ENCODE measurements around the gene RAB27B. TPM values are rescaled to one million over a fixed set of nuclear protein-coding genes. Genes with fewer than 3 reads are reported as not detected.

Gene RAB27B
- total and polyA plus RNA-seq, 10 of the 15 experiments (the other 5 are each of a cell fraction or from before 2014, with no cell fraction given), result under 0.01 to 0.03 TPM; not detected in 8

DNA sequence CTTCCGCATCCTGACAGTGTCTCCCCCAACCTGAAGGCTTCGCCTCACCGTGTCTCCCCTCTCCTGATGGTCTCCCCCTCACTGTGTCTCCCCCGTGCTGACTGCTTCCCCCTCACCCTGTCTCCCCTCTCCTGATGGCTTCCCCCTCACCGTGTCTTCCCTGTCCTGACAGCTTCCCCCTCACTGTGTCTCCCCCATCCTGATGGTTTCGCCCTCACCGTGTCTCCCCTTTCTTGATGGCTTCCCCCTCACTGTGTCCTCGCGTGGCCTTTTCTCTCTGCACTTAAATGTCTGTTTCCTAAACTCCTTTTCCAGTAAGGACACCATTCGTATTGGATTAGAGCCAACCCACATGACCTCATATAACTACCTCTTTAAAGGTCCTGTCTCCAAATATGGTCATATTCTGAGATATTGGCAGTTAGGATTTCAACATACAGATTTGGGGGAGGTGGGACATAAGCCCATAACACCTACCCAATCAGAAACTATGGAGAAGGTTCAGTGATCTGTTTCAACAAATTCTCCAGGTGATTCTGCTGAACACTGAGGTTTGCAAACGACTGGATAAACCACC lies 47.9 kb upstream of the RAB27B start:
- Histone ChIP-seq H3K9me3 (replicated peaks; ENCODE audit: control insufficient read depth, insufficient read depth, low read length) (no peaks in the 10 kb centered on the region), H3K4me3 (no peak overlapping the region), H4K20me1 (ENCODE audit: control insufficient read depth, insufficient read depth) (no peaks in the 10 kb centered on the region), H3K4me1 (ENCODE audit: control insufficient read depth, insufficient read depth, low read length) (no peaks in the 10 kb centered on the region), H3K36me3 (ENCODE audit: control insufficient read depth in 2 of 2, insufficient read depth in 2 of 2, low read length in 1 of 2) (no peaks in the 10 kb centered on the region), H2AFZ (ENCODE audit: control insufficient read depth, low read depth, low read length) (no peak overlapping the region), H3K9ac (ENCODE audit: control insufficient read depth, insufficient read depth, low read length) (no peak overlapping the region), H3K27me3 (replicated peaks in 1 of 2; ENCODE audit: control insufficient read depth in 2 of 2, insufficient read depth in 2 of 2, low read length in 1 of 2) (no peaks in the 10 kb centered on the region), H3K27ac (ENCODE audit: control insufficient read depth, insufficient read depth) (no peak overlapping the region), H3K79me2 (ENCODE audit: control insufficient read depth, insufficient read depth, low read length) (no peaks in the 10 kb centered on the region), H3K4me2 (ENCODE audit: control insufficient read depth, insufficient read depth) (no peak overlapping the region)
- DNase-seq (ENCODE audit: low read depth, low spot score) (no peak), ATAC-seq (no peak), FAIRE-seq (no peak)
- TF ChIP-seq RFX5 (IDR thresholded peaks at IDR 0.05; ENCODE audit: low read depth, low read length), result no peak
- TF ChIP-seq EP300 (IDR thresholded peaks at IDR 0.05; ENCODE audit: borderline replicate concordance in 1 of 2, control insufficient read depth in 1 of 2, low read depth in 2 of 2, low read length in 2 of 2), result no peak
- no peak for TF ChIP-seq MTA3 (IDR thresholded peaks at IDR 0.05; ENCODE audit: borderline replicate concordance, low read length)
- no peak for TF ChIP-seq FOS (IDR thresholded peaks at IDR 0.05; ENCODE audit: borderline replicate concordance, extremely low read depth, insufficient read length)
- no peak for TF ChIP-seq IKZF1 (conservative IDR thresholded peaks at IDR 0.05)
- no peak for TF ChIP-seq CEBPB (IDR thresholded peaks at IDR 0.05; ENCODE audit: borderline replicate concordance in 1 of 2, low read depth in 2 of 2, low read length in 2 of 2)
- no peak for TF ChIP-seq NRF1 (conservative IDR thresholded peaks at IDR 0.05; ENCODE audit: low read depth, low read length)
- TF ChIP-seq RUNX3 (IDR thresholded peaks at IDR 0.05; ENCODE audit: low read length), result no peak
- TF ChIP-seq MTA2 (IDR thresholded peaks at IDR 0.05; ENCODE audit: low read depth), result no peak
- TF ChIP-seq HCFC1 (IDR thresholded peaks at IDR 0.05; ENCODE audit: low read length), result no peak
- TF ChIP-seq CBX3 (IDR thresholded peaks at IDR 0.05; ENCODE audit: borderline replicate concordance, low read depth), result no peak
- no peak for TF ChIP-seq PML (IDR thresholded peaks at IDR 0.05; ENCODE audit: low read length)
- TF ChIP-seq PRDM15 (CRISPR knock-in tag; IDR thresholded peaks at IDR 0.05), result no peak
- no peak for TF ChIP-seq TBL1XR1 (IDR thresholded peaks at IDR 0.05; ENCODE audit: low read depth, low read length)
- TF ChIP-seq BCL3 (IDR thresholded peaks at IDR 0.05; ENCODE audit: borderline replicate concordance, insufficient read depth, low read depth, low read length, poor library complexity, severe bottlenecking), result no peak
- TF ChIP-seq ZBED1 (IDR thresholded peaks at IDR 0.05; ENCODE audit: borderline replicate concordance), result no peak
- POLR2A ChIA-PET, result no interaction called here
- CTCF ChIA-PET, result no interaction called here
- SMC1A ChIA-PET (ENCODE audit: uncharacterized antibody, unreplicated experiment), result no interaction called here
- in situ Hi-C loops (cut with MboI), result no loop called here
- WGBS (ENCODE audit: insufficient coverage, insufficient replicate concordance, low lambda C conversion rate, missing lambda C conversion rate), result 33% methylated on average over 11 of the region's 11 CpGs
- no TSS peak for BruUV-seq (replicated peaks)
- intact Hi-C loops (cut with micrococcal nuclease; ENCODE audit: unreplicated experiment), result no loop called here
- RAD21 ChIA-PET (ENCODE audit: unreplicated experiment), result no interaction called here
